ENCODE results near the gene TBRG1. TPM values are rescaled to one million over a fixed set of nuclear protein-coding genes. Genes with fewer than 3 reads are reported as not detected.
A peak's percentile ranks its signal among the peaks of the same experiment; 100 is the strongest.

TBRG1 gene
- total and polyA plus RNA-seq, 2 of the 4 experiments (the other 2 are of a cell fraction), result 13.3 to 23.2 TPM

GRCh38 chr11:124642628-124643027, 20.0 kb downstream of the TBRG1 start:
- in situ Hi-C loops (cut with MboI; ENCODE audit: low sequenced_read_pairs), result loop anchor here (10.0 to 25.0 kb wide), 2 partner anchors 192 to 945 kb away; partner anchors contain the start of gene STT3A
- Histone ChIP-seq H2BK120ac (ENCODE audit: low read depth, low read length) (0 out of 2 replicates have a peak overlapping the region, but pooled peaks have one; percentile 35), H4K91ac (ENCODE audit: insufficient read depth, low read depth, low read length) (no peak overlapping the region), H2BK15ac (ENCODE audit: low read depth, low read length) (no peak overlapping the region), H2BK5ac (ENCODE audit: low read depth, low read length, poor library complexity, severe bottlenecking) (no peak overlapping the region), H3K9ac (ENCODE audit: low read depth, low read length) (no peak overlapping the region), H4K8ac (ENCODE audit: low read depth in 2 of 2, low read length in 2 of 2) (no peak overlapping the region), H2AK5ac (ENCODE audit: low read depth, low read length) (0 out of 2 replicates have a peak overlapping the region, but pooled peaks have one; percentile 7), H3K56ac (ENCODE audit: extremely low read depth, insufficient read depth, low read length) (no peak overlapping the region), H3K14ac (replicated peaks; ENCODE audit: low read depth, low read length) (no peak overlapping the region), H4K5ac (ENCODE audit: low read depth, low read length) (no peak overlapping the region), H2AFZ (replicated peaks; ENCODE audit: low read length, poor library complexity) (no peak overlapping the region), H3K36me3 (ENCODE audit: control insufficient read depth, insufficient read depth, low read length) (peaks cover 5% of the 10 kb centered on the region), H3K4ac (ENCODE audit: low read depth, low read length) (no peak overlapping the region), H3K4me3 (ENCODE audit: insufficient read depth, low read depth, low read length) (no peak overlapping the region), H2BK20ac (ENCODE audit: low read depth, low read length) (peak overlapping the region; percentile 35; the same call in 1 of the 2 replicates), H3K27ac (ENCODE audit: insufficient read depth, low read length) (no peak overlapping the region), H3K23ac (ENCODE audit: low read depth, low read length) (no peak overlapping the region), H3K18ac (ENCODE audit: low read depth, low read length) (no peak overlapping the region), H2AK9ac (replicated peaks; ENCODE audit: low read depth, low read length, poor library complexity) (no peak overlapping the region), H3K4me1 (ENCODE audit: control insufficient read depth, insufficient read depth, low read length) (peaks cover 6% of the 10 kb centered on the region), H3K4me2 (ENCODE audit: low read depth, low read length) (no peak overlapping the region), H3K79me1 (ENCODE audit: low read depth in 1 of 2, low read length in 2 of 2) (no peaks in the 10 kb centered on the region), H4K20me1 (ENCODE audit: insufficient read depth, low read length) (no peaks in the 10 kb centered on the region; the same call in 1 of the 2 replicates), H3K9me1 (ENCODE audit: insufficient read depth, low read length) (peaks cover 6% of the 10 kb centered on the region; the same call in 1 of the 2 replicates), H3K9me3 (ENCODE audit: control insufficient read depth, insufficient read depth, low read length) (no peaks in the 10 kb centered on the region), H3K27me3 (ENCODE audit: control insufficient read depth, insufficient read depth, low read length) (no peaks in the 10 kb centered on the region)
- ChIA-PET CTCF (interaction anchor here (2.6 kb wide), 1 partner anchor 9 kb away, joined by 10 read pairs; no protein-coding TSS in a partner anchor), POLR2A (ENCODE audit: unreplicated experiment) (no interaction called here)
- WGBS, 2 experiments (ENCODE audit: extremely low coverage in 2 of 2, insufficient read length in 1 of 2), result no CpG with 5 or more reads among the region's 3 CpGs
- DNase-seq (no peak), ATAC-seq (ENCODE audit: low read depth) (no peak)
- dilution Hi-C loops (cut with HindIII; ENCODE audit: low sequenced_read_pairs, unreplicated experiment), result no loop called here
- intact Hi-C loops (cut with micrococcal nuclease), result loop anchor here (5.0 kb wide), 1 partner anchor 310 kb away; the partner anchor contains the start of gene CCDC15
- TF ChIP-seq, protein P1, sequence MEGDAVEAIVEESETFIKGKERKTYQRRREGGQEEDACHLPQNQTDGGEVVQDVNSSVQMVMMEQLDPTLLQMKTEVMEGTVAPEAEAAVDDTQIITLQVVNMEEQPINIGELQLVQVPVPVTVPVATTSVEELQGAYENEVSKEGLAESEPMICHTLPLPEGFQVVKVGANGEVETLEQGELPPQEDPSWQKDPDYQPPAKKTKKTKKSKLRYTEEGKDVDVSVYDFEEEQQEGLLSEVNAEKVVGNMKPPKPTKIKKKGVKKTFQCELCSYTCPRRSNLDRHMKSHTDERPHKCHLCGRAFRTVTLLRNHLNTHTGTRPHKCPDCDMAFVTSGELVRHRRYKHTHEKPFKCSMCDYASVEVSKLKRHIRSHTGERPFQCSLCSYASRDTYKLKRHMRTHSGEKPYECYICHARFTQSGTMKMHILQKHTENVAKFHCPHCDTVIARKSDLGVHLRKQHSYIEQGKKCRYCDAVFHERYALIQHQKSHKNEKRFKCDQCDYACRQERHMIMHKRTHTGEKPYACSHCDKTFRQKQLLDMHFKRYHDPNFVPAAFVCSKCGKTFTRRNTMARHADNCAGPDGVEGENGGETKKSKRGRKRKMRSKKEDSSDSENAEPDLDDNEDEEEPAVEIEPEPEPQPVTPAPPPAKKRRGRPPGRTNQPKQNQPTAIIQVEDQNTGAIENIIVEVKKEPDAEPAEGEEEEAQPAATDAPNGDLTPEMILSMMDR (conservative IDR thresholded peaks at IDR 0.05; ENCODE audit: low read depth, low read length), result no peak
- TF ChIP-seq ELK1 (IDR thresholded peaks at IDR 0.05; ENCODE audit: borderline replicate concordance, low read depth, low read length) (no peak), RFX5 (IDR thresholded peaks at IDR 0.05; ENCODE audit: low read depth, low read length) (no peak), POLR2A (IDR thresholded peaks at IDR 0.05; ENCODE audit: low read depth, low read length) (no peak), CEBPB (IDR thresholded peaks at IDR 0.05; ENCODE audit: low read depth, low read length) (no peak), RAD21 (IDR thresholded peaks at IDR 0.05; ENCODE audit: low read length) (no peak), SMC3 (IDR thresholded peaks at IDR 0.05; ENCODE audit: low read depth, low read length) (no peak)
- no TSS peak for BruUV-seq (replicated peaks)
